SK-N-SH (cell line): ENCODE data around the gene FKBP8.
"Not testable (repeated sequence)": the region's sequence is repeated elsewhere in the genome, so short reads cannot be mapped to it uniquely, and the experiment has no call there.

Source experiments
- FOXM1 ChIP-seq: IDR thresholded peaks from 2 replicates; pipeline ENCODE4 v1.4.0; 2012; ENCODE audit warnings: low read depth, mild to moderate bottlenecking
- RCOR1 ChIP-seq: fragments of 150-350 bp; IDR thresholded peaks from 2 replicates; pipeline ENCODE4 v1.6.1; 2017; ENCODE audit warnings: antibody characterized with exemption, low read length
- YY1 ChIP-seq: IDR thresholded peaks from 2 replicates; pipeline ENCODE4 v1.4.0; 2012; ENCODE audit warnings: low read depth, mild to moderate bottlenecking

GRCh38 chr19:18522862-18523440 is 20.4 kb downstream of the FKBP8 start:
- 0 out of 2 replicates have a peak, but pooled peaks have one; percentile 63 for TF ChIP-seq YY1
- TF ChIP-seq RCOR1, FOXM1: not testable (repeated sequence)
